BJ (cell line): ENCODE data around the gene TRMT10A. TPM values are rescaled to one million over a fixed set of nuclear protein-coding genes. Genes with fewer than 3 reads are reported as not detected.

ENCODE experiments used
- CTCF ChIA-PET: fragments of 350-600 bp; formaldehyde crosslinking; extraction: SDS; loops from one replicate; lab custom pipeline; 2021; ENCODE audit warnings: antibody characterized with exemption, inconsistent platforms; lab: Yijun Ruan, JAX
- POLR2A ChIA-PET: fragments of 300-600 bp; sonication (Branson Sonifier 250); formaldehyde crosslinking; extraction: SDS; loops from one replicate; lab custom pipeline; 2021; ENCODE audit warnings: antibody characterized with exemption; lab: Charles Lee
- DNase-seq: peaks from one replicate; pipeline ENCODE4 v3.0.0-alpha.2; 2011; ENCODE audit warnings: low read depth
- H3K27me3 ChIP-seq: 2 replicates; pipeline ENCODE4 v1.6.0; 2011; ENCODE audit warnings: low read length; ENCODE audit not compliant: control insufficient read depth, insufficient read depth
- H3K36me3 ChIP-seq: 2 replicates; pipeline ENCODE4 v1.5.1; 2011; ENCODE audit warnings: low read length; ENCODE audit not compliant: control insufficient read depth, insufficient read depth
- H3K4me3 ChIP-seq: 2 replicates; pipeline ENCODE4 v1.5.1; 2011; ENCODE audit warnings: low read depth, mild to moderate bottlenecking, control low read depth, low read length
- polyA plus RNA-seq: library from polyadenylated mRNA; depleted of rRNA; stranded (reverse); fragments of >200 nt; gene quantifications from 2 replicates; pipeline ENCODE4 v1.2.3, GENCODE V29; 2011
- TF ChIP-seq, protein P1 (sequence below): IDR thresholded peaks from 2 replicates; pipeline ENCODE4 v1.5.1; 2011; ENCODE audit warnings: low read depth, mild to moderate bottlenecking, control low read depth, inconsistent platforms, low read length, moderate library complexity; ENCODE audit not compliant: insufficient read depth

Gene TRMT10A
- polyA plus RNA-seq, 1 experiment: 1.7 TPM

DNA sequence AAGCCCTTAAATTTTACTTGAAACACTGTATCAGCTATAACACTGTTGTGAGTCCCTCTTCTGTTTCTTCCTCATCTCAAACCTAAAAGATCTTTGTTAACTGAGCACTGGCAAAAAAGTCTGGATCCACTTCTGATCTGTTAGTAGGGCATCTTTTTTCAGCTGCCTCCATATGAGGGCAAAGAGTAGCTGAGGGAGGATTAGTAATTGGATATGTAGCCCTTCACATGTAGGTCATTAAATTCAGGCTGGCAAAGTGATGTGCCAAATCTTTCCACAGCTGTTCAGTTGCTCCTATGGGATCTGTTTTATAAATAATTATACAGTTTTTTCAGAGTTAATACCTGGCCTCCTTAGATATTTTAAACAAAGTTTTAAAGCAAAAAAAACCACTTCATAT lies 1.1 kb upstream of the TRMT10A start:
- CTCF ChIA-PET: no interaction called here
- TF ChIP-seq, protein P1, sequence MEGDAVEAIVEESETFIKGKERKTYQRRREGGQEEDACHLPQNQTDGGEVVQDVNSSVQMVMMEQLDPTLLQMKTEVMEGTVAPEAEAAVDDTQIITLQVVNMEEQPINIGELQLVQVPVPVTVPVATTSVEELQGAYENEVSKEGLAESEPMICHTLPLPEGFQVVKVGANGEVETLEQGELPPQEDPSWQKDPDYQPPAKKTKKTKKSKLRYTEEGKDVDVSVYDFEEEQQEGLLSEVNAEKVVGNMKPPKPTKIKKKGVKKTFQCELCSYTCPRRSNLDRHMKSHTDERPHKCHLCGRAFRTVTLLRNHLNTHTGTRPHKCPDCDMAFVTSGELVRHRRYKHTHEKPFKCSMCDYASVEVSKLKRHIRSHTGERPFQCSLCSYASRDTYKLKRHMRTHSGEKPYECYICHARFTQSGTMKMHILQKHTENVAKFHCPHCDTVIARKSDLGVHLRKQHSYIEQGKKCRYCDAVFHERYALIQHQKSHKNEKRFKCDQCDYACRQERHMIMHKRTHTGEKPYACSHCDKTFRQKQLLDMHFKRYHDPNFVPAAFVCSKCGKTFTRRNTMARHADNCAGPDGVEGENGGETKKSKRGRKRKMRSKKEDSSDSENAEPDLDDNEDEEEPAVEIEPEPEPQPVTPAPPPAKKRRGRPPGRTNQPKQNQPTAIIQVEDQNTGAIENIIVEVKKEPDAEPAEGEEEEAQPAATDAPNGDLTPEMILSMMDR: no peak
- no peak for DNase-seq
- POLR2A ChIA-PET: no interaction called here
- Histone ChIP-seq H3K36me3 (no peaks in the 10 kb centered on the region), H3K4me3 (no peak overlapping the region), H3K27me3 (no peaks in the 10 kb centered on the region)

DNA sequence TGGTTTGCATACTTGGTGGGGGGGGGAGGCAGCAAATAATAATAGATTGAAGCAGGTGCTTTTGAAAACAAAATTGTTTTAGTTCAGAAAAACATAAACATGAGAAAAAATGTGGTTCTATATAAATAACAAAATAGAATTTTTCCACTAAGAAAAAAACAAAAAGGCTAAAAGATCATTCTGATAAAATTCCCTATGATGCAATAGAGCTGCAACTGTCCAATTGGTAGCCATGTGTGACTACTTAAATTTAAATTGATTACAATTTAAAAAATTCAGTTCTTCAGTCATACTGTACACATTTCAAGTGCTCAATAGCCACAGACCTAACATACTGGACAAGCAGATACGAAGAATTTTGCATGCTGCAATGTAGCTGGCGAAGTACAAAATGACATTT lies 11.0 kb downstream of the TRMT10A start:
- ChIA-PET CTCF (interaction anchor here (0.7 to 1.6 kb wide), 2 partner anchors 16 to 19 kb away, joined by 3 read pairs; no protein-coding TSS in a partner anchor), POLR2A (no interaction called here)
- Histone ChIP-seq H3K36me3 (no peaks in the 10 kb centered on the region), H3K27me3 (no peaks in the 10 kb centered on the region), H3K4me3 (no peak overlapping the region)
- DNase-seq: no peak
- TF ChIP-seq, protein P1: no peak

DNA sequence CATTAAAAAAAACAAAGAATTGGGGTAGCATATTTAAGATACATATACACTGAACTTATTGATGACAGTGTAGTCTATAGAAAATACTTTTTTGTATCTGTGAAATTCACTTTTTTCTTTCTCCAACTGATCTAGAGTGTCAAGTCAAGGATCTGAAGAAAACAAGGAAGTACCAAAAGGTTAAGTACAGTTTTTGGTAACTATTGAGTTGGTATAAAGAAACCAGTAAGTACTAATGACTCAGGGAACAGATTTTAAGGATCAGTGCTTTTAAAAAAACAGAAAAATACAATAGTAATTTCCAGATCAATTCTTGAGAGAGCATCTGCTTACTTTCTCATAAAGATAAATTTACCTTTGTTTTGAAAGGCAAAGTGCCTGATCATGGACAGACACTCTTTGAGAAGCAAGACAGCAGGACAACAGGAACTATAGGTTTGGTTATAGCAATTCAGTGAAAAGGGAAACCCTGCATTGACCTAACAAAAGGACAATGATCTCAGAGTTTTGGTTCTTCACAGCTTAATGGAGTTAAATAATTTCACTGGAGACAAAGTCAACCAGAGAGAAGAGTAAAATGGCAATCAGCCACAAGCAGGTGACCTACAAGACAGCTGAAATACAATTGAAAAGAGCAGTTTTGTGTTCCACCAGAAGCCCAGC lies 23.4 kb downstream of the TRMT10A start:
- DNase-seq: no peak
- no peak overlapping the region for H3K4me3 ChIP-seq
- H3K36me3 ChIP-seq: no peaks in the 10 kb centered on the region
- ChIA-PET CTCF (no interaction called here), POLR2A (no interaction called here)
- no peaks in the 10 kb centered on the region for H3K27me3 ChIP-seq
- TF ChIP-seq, protein P1: no peak

DNA sequence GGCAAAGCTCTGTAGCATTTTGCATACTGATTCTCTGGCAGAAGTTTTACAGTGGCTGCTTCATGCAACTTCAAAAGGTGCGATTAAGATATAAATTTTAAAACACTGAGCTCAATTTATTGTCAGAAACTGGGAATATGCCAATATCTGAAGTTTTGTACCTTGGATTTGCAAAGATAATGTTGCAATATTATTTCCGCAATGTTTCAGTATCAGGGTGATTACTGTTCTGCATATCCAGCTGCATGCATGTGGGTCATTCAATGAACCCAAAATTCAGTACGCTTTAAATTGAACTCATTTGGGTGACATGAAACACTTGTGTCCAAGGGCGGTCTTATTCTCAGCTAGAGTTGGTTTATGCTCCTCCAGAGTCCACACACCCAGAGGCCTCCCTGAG lies 26.2 kb downstream of the TRMT10A start:
- Histone ChIP-seq H3K4me3 (no peak overlapping the region), H3K27me3 (no peaks in the 10 kb centered on the region), H3K36me3 (no peaks in the 10 kb centered on the region)
- TF ChIP-seq, protein P1: no peak
- no peak for DNase-seq
- ChIA-PET POLR2A (no interaction called here), CTCF (no interaction called here)

DNA sequence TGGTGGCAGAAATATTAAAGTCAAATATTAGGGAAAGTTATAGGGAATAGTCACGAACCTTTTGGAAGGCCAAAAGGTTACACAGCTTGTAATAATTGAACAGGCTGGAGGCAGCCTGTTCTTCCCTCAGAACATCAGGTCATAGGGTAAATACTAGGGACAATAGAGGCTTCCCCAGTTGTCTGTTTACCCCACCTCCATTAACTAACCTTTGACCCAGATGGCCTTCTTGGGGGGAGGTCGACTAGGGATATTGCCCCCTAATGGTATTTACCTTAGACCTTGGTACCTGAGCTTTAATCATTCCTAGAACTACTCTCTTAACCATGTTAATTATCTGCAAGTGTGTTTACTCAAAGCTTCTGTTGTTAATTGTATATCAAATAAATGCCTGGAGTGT lies 27.0 kb downstream of the TRMT10A start:
- Histone ChIP-seq H3K36me3 (no peaks in the 10 kb centered on the region), H3K4me3 (no peak overlapping the region), H3K27me3 (no peaks in the 10 kb centered on the region)
- no peak for DNase-seq
- ChIA-PET POLR2A (no interaction called here), CTCF (interaction anchor here (1.0 kb wide), 1 partner anchor 16 kb away, joined by 3 read pairs; no protein-coding TSS in a partner anchor)
- TF ChIP-seq, protein P1: no peak
